ENCODE measurements around the gene CHST9. TPM values are rescaled to one million over a fixed set of nuclear protein-coding genes. Genes with fewer than 3 reads are reported as not detected.
A peak's percentile ranks its signal among the peaks of the same experiment; 100 is the strongest.
"Not testable (repeated sequence)": the region's sequence is repeated elsewhere in the genome, so short reads cannot be mapped to it uniquely, and the experiment has no call there.

CHST9 gene
- total RNA-seq, 1 experiment from 2014 or later: 3.5 TPM

DNA sequence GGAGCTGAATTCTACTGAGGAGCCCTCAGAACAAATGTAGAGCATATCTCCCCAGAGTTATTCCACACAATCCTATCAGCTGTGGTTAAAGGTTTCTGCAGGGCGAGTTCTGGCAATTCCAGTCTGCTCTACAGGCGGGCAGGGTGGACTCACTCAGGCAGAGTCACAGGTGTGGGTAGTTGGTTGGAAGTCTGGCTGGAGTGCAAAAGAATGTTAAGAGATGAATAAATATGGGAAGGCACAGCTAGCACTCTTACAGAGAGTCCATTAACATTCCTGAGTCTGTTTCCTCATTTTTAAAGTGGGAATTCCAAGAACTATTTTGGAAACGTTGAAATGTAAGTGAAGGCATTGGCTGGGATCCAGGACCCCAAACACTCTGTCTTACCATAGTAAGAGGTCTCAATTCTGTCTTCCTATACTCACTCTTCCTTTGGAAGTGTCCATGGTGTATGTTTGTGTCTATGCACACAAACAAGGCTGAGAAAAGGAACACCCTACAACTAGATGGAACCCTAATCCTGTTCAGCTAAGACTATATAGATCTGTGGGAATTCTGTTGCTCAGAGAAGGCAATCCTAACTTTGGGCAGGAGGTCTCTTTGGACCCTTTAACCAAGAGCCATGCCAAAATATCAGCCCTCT lies 256.3 kb downstream of the CHST9 start:
- H3K36me3 Mint-ChIP-seq (ENCODE audit: insufficient read depth in 1 of 3, low read depth in 3 of 3): peaks cover 0 to 2% (median 0%) of the 10 kb centered on the region in 3 experiments; a peak in 3 of 7 replicates
- no peak for DNase-seq
- H3K56ac ChIP-seq (ENCODE audit: insufficient read length, low read depth, low read length): no peak overlapping the region
- no peak overlapping the region for H2BK20ac ChIP-seq (ENCODE audit: low read depth, low read length, poor library complexity, severe bottlenecking)
- no peak overlapping the region for H3K4ac ChIP-seq (ENCODE audit: low read depth, low read length)
- peaks cover 21 to 25% of the 10 kb centered on the region in 2 experiments for H3K4me1 Mint-ChIP-seq
- no peaks in the 10 kb centered on the region for H3K9me3 ChIP-seq (ENCODE audit: control insufficient read depth, low read depth, low read length)
- no peak overlapping the region for H2AFZ ChIP-seq (ENCODE audit: low read length)
- H3K4me2 ChIP-seq (ENCODE audit: insufficient read depth, insufficient read length, low read length): no peak overlapping the region
- no peak overlapping the region for H3K9ac ChIP-seq (ENCODE audit: extremely low read depth, insufficient read length, low read length)
- no peaks in the 10 kb centered on the region for H3K79me1 ChIP-seq (ENCODE audit: insufficient read depth, low read depth, low read length, poor library complexity, severe bottlenecking)
- no peak overlapping the region for H2BK5ac ChIP-seq (ENCODE audit: insufficient read length, low read length)
- H3T11ph ChIP-seq (ENCODE audit: low read length): no peak overlapping the region
- H3K79me2 ChIP-seq (ENCODE audit: insufficient read depth, low read length): no peaks in the 10 kb centered on the region
- H4K20me1 ChIP-seq (ENCODE audit: control insufficient read depth, insufficient read depth, insufficient read length): no peaks in the 10 kb centered on the region
- no peaks in the 10 kb centered on the region for H3K23me2 ChIP-seq (ENCODE audit: insufficient read length, low read depth, low read length, poor library complexity, severe bottlenecking)
- H3K9me3 Mint-ChIP-seq: peaks cover 0 to 3% of the 10 kb centered on the region in 2 experiments; a peak in 2 of 5 replicates
- no peak overlapping the region for H3K4me3 Mint-ChIP-seq
- TF ChIP-seq, protein P1, sequence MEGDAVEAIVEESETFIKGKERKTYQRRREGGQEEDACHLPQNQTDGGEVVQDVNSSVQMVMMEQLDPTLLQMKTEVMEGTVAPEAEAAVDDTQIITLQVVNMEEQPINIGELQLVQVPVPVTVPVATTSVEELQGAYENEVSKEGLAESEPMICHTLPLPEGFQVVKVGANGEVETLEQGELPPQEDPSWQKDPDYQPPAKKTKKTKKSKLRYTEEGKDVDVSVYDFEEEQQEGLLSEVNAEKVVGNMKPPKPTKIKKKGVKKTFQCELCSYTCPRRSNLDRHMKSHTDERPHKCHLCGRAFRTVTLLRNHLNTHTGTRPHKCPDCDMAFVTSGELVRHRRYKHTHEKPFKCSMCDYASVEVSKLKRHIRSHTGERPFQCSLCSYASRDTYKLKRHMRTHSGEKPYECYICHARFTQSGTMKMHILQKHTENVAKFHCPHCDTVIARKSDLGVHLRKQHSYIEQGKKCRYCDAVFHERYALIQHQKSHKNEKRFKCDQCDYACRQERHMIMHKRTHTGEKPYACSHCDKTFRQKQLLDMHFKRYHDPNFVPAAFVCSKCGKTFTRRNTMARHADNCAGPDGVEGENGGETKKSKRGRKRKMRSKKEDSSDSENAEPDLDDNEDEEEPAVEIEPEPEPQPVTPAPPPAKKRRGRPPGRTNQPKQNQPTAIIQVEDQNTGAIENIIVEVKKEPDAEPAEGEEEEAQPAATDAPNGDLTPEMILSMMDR (conservative IDR thresholded peaks at IDR 0.05): no peak
- H3K27ac Mint-ChIP-seq: peak overlapping the region in 2 of 3 experiments; percentile 4 to 16; a peak in 2 of 7 replicates
- H2BK12ac ChIP-seq (ENCODE audit: insufficient read length, low read depth, low read length): no peak overlapping the region
- H3K4me1 ChIP-seq (ENCODE audit: insufficient read depth, low read length): peaks cover 7% of the 10 kb centered on the region; the same call in 1 of the 2 replicates
- H3K27me3 ChIP-seq (ENCODE audit: insufficient read depth, low read length): no peaks in the 10 kb centered on the region
- no peak overlapping the region for H4K91ac ChIP-seq (ENCODE audit: insufficient read length, low read depth, low read length)
- H4K5ac ChIP-seq (ENCODE audit: insufficient read length, low read depth, low read length): no peak overlapping the region
- no peak overlapping the region for H3K18ac ChIP-seq (ENCODE audit: insufficient read length, low read depth, low read length)
- no peak overlapping the region for H4K8ac ChIP-seq (replicated peaks; ENCODE audit: insufficient read length, low read depth, low read length)
- H2BK15ac ChIP-seq (ENCODE audit: low read depth, low read length): no peak overlapping the region
- no peak overlapping the region for H2BK120ac ChIP-seq (ENCODE audit: low read depth, low read length, poor library complexity, severe bottlenecking)
- no peak overlapping the region for H3K23ac ChIP-seq (ENCODE audit: insufficient read length, low read depth, low read length)
- no peak overlapping the region for H2AK5ac ChIP-seq (ENCODE audit: insufficient read length, low read length)
- no peak overlapping the region for H3K27ac ChIP-seq (ENCODE audit: insufficient read length, low read depth, low read length)
- WGBS (ENCODE audit: extremely low coverage, insufficient read length, low lambda C conversion rate): no CpG with 5 or more reads among the region's 3 CpGs
- no peaks in the 10 kb centered on the region for H3K27me3 Mint-ChIP-seq (ENCODE audit: low read depth)
- H3K14ac ChIP-seq (ENCODE audit: insufficient read depth, low read length): no peak overlapping the region

DNA sequence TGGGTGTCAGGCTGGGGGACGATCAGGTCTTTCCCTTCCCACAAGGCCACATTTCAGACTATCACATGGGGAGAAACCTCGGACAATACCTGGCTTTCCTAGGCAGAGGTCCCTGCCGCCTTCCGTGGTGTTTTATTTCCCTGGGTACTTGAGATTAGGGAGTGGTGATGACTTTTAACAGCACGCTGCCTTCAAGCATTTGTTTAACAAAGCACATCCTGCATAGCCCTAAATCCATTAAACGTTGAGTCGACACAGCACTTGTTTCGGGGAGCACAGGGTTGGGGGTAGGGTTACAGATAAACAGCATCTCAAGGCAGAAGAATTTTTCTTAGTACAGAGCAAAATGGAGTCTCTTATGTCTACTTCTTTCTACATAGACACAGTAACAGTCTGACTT lies 257.3 kb downstream of the CHST9 start:
- not testable (repeated sequence) for H3K79me2 ChIP-seq (ENCODE audit: insufficient read depth, low read length); H4K91ac ChIP-seq (ENCODE audit: insufficient read length, low read depth, low read length); H4K5ac ChIP-seq (ENCODE audit: insufficient read length, low read depth, low read length); H3K4ac ChIP-seq (ENCODE audit: low read depth, low read length); H2AFZ ChIP-seq (ENCODE audit: low read length); H3K36me3 Mint-ChIP-seq (ENCODE audit: insufficient read depth in 1 of 3, low read depth in 3 of 3); H3K4me1 ChIP-seq (ENCODE audit: insufficient read depth, low read length); H3T11ph ChIP-seq (ENCODE audit: low read length); H2BK20ac ChIP-seq (ENCODE audit: low read depth, low read length, poor library complexity, severe bottlenecking); H4K20me1 ChIP-seq (ENCODE audit: control insufficient read depth, insufficient read depth, insufficient read length); H2BK5ac ChIP-seq (ENCODE audit: insufficient read length, low read length); H3K27ac ChIP-seq (ENCODE audit: insufficient read length, low read depth, low read length); H3K79me1 ChIP-seq (ENCODE audit: insufficient read depth, low read depth, low read length, poor library complexity, severe bottlenecking); H3K18ac ChIP-seq (ENCODE audit: insufficient read length, low read depth, low read length); H2BK120ac ChIP-seq (ENCODE audit: low read depth, low read length, poor library complexity, severe bottlenecking); H4K8ac ChIP-seq (replicated peaks; ENCODE audit: insufficient read length, low read depth, low read length); H3K4me3 Mint-ChIP-seq; H3K14ac ChIP-seq (ENCODE audit: insufficient read depth, low read length); H3K23me2 ChIP-seq (ENCODE audit: insufficient read length, low read depth, low read length, poor library complexity, severe bottlenecking); H2AK5ac ChIP-seq (ENCODE audit: insufficient read length, low read length); H3K23ac ChIP-seq (ENCODE audit: insufficient read length, low read depth, low read length); H3K9me3 Mint-ChIP-seq; H3K4me2 ChIP-seq (ENCODE audit: insufficient read depth, insufficient read length, low read length); H3K9ac ChIP-seq (ENCODE audit: extremely low read depth, insufficient read length, low read length); H2BK15ac ChIP-seq (ENCODE audit: low read depth, low read length); H3K56ac ChIP-seq (ENCODE audit: insufficient read length, low read depth, low read length); H3K27me3 Mint-ChIP-seq (ENCODE audit: low read depth); H2BK12ac ChIP-seq (ENCODE audit: insufficient read length, low read depth, low read length); H3K27me3 ChIP-seq (ENCODE audit: insufficient read depth, low read length); H3K9me3 ChIP-seq (ENCODE audit: control insufficient read depth, low read depth, low read length)
- peak; percentile 52 for DNase-seq
- no CpG with 5 or more reads among the region's 8 CpGs for WGBS (ENCODE audit: extremely low coverage, insufficient read length, low lambda C conversion rate)
- Mint-ChIP-seq H3K4me1 (peaks cover 21 to 25% of the 10 kb centered on the region in 2 experiments), H3K27ac (peak overlapping the region in 2 of 3 experiments; percentile 5 to 98; a peak in 6 of 7 replicates)

Measured in H9 (cell line).